Panc1 (cell line): Measurements from ENCODE around the gene GRID1. TPM values are rescaled to one million over a fixed set of nuclear protein-coding genes. Genes with fewer than 3 reads are reported as not detected.

Source experiments
- ATAC-seq: fragments of 200-7000 bp; cut with Tn5 transposase; 2 replicates; pipeline ENCODE4 v1.9.1; 2020; ENCODE audit warnings: mild to moderate bottlenecking, moderate library complexity
- BruUV-seq: library from RNA; stranded (reverse); fragments of 400-500 nt; replicated peaks from 2 replicates; lab custom pipeline; 2021; lab: Mats Ljungman, UMichigan
- CTCF ChIA-PET: fragments of 300-600 bp; sonication (Branson Sonifier 250); formaldehyde crosslinking; loops from one replicate; lab custom pipeline; 2022; ENCODE audit warnings: antibody characterized with exemption; lab: Charles Lee
- POLR2A ChIA-PET: fragments of 300-600 bp; sonication (Branson Sonifier 250); formaldehyde crosslinking; loops from one replicate; lab custom pipeline; 2022; ENCODE audit warnings: antibody characterized with exemption; lab: Charles Lee
- DNase-seq: peaks from one replicate; pipeline ENCODE4 v3.0.0-alpha.2; 2010; ENCODE audit warnings: low read depth, low spot score
- H3K27ac ChIP-seq: 2 replicates; pipeline ENCODE4 v1.5.1; 2011; ENCODE audit warnings: mild to moderate bottlenecking, low read length, inconsistent platforms
- H3K27me3 ChIP-seq: fragments of 200-500 bp; sonication (Bioruptor generic); 2 replicates; pipeline ENCODE4 v1.6.0; 2014; ENCODE audit warnings: low read length, inconsistent platforms; ENCODE audit not compliant: control insufficient read depth, insufficient read depth
- H3K36me3 ChIP-seq: fragments of 200-500 bp; sonication (Bioruptor generic); 2 replicates; pipeline ENCODE4 v1.5.1; 2014; ENCODE audit warnings: inconsistent platforms, mild to moderate bottlenecking, low read length, moderate library complexity; ENCODE audit not compliant: control insufficient read depth, insufficient read depth
- H3K4me1 ChIP-seq: 2 replicates; pipeline ENCODE4 v1.5.1; 2011; ENCODE audit warnings: inconsistent platforms, mild to moderate bottlenecking, low read length, moderate library complexity; ENCODE audit not compliant: control insufficient read depth, insufficient read depth
- H3K4me3 ChIP-seq, 2 experiments: 2 replicates each; pipeline ENCODE4 v1.5.1; 2011 to 2012; ENCODE audit warnings: low read depth in 2 of 2, low read length in 2 of 2, mild to moderate bottlenecking in 2 of 2, inconsistent platforms in 1 of 2, moderate library complexity in 1 of 2
- H3K9me3 ChIP-seq: fragments of 200-500 bp; sonication (Bioruptor generic); 2 replicates; pipeline ENCODE4 v1.5.1; 2014; ENCODE audit warnings: low read depth, mild to moderate bottlenecking, inconsistent platforms, low read length, moderate library complexity; ENCODE audit not compliant: control insufficient read depth, insufficient read depth
- CTCF ChIP-seq: fragments of 450-650 bp; IDR thresholded peaks from 2 replicates; pipeline ENCODE4 v1.5.1; 2017; ENCODE audit warnings: mild to moderate bottlenecking
- POLR2AphosphoS5 ChIP-seq: IDR thresholded peaks from 2 replicates; pipeline ENCODE4 v1.6.1; 2012; ENCODE audit warnings: mild to moderate bottlenecking, low read depth, low read length, moderate library complexity
- REST ChIP-seq, 2 experiments: IDR thresholded peaks; 2 replicates each; pipeline ENCODE4 v1.6.1; 2011 to 2012; ENCODE audit warnings: low read depth in 2 of 2, control low read depth in 1 of 2, low read length in 1 of 2, mild to moderate bottlenecking in 1 of 2, moderate library complexity in 1 of 2; ENCODE audit not compliant: insufficient read depth in 1 of 2
- SIN3A ChIP-seq: IDR thresholded peaks from 2 replicates; pipeline ENCODE4 v1.6.1; 2012; ENCODE audit warnings: low read depth, mild to moderate bottlenecking, low read length, moderate library complexity, borderline replicate concordance; ENCODE audit not compliant: insufficient read depth
- TCF7L2 ChIP-seq: IDR thresholded peaks from 2 replicates; pipeline ENCODE4 v1.6.1; 2011; ENCODE audit warnings: mild to moderate bottlenecking, low read depth, low read length, inconsistent platforms
- in situ Hi-C: cut with HindIII; loops from 2 replicates; pipeline ENCODE4 v1.10.0; 2016; ENCODE audit warnings: low sequenced_read_pairs, low pct_unique_long_range_greater_than_20kb
- intact Hi-C: fragments of 100-400 bp; cut with micrococcal nuclease; formaldehyde crosslinking; loops from one replicate; pipeline ENCODE4 v1.10.0; 2022; ENCODE audit not compliant: unreplicated experiment
- total RNA-seq: library from RNA; stranded (reverse); gene quantifications from one replicate; pipeline ENCODE4 v1.2.1, GENCODE V29; 2021; ENCODE audit not compliant: unreplicated experiment

The GRID1 gene
- total RNA-seq, 1 experiment from 2014 or later, result 2.3 TPM

- no TSS peak for BruUV-seq
- no peak for ATAC-seq
- H3K4me3 ChIP-seq, result no peak overlapping the region
- in situ Hi-C loops, result no loop called here
- H3K36me3 ChIP-seq, result no peaks in the 10 kb centered on the region
- no peaks in the 10 kb centered on the region for H3K9me3 ChIP-seq
- CTCF ChIA-PET, result no interaction called here
- DNase-seq, result no peak
- no peak overlapping the region for H3K27ac ChIP-seq
- TF ChIP-seq REST (IDR thresholded peaks at IDR 0.05; ENCODE audit: insufficient read depth in 1 of 2, low read depth in 2 of 2, low read length in 1 of 2) (no peak), CTCF (no peak), TCF7L2 (no peak), POLR2AphosphoS5 (no peak), SIN3A (no peak)
- H3K27me3 ChIP-seq, result no peaks in the 10 kb centered on the region
- no peaks in the 10 kb centered on the region; the same call in 1 of the 2 replicates for H3K4me1 ChIP-seq
- POLR2A ChIA-PET, result no interaction called here
- intact Hi-C loops, result no loop called here
These were observed 211.3 kb downstream of the GRID1 start for GRCh38 chr10:86155054-86155921.

- TF ChIP-seq POLR2AphosphoS5 (no peak), REST (IDR thresholded peaks at IDR 0.05; ENCODE audit: insufficient read depth in 1 of 2, low read depth in 2 of 2, low read length in 1 of 2) (no peak), SIN3A (no peak), TCF7L2 (no peak), CTCF (no peak)
- in situ Hi-C loops, result no loop called here
- intact Hi-C loops, result no loop called here
- H3K36me3 ChIP-seq, result no peaks in the 10 kb centered on the region
- CTCF ChIA-PET, result no interaction called here
- BruUV-seq, result no TSS peak
- ATAC-seq (no peak), DNase-seq (no peak)
- no peaks in the 10 kb centered on the region; the same call in 1 of the 2 replicates for H3K27me3 ChIP-seq
- no peaks in the 10 kb centered on the region for H3K9me3 ChIP-seq
- H3K27ac ChIP-seq, result no peak overlapping the region
- H3K4me1 ChIP-seq, result no peaks in the 10 kb centered on the region; the same call in 1 of the 2 replicates
- POLR2A ChIA-PET, result no interaction called here
- no peak overlapping the region for H3K4me3 ChIP-seq
These were observed 212.8 kb downstream of the GRID1 start for GRCh38 chr10:86153751-86154150.
